ENCODE measurements around the gene FANK1.
A peak's percentile ranks its signal among the peaks of the same experiment; 100 is the strongest.

The FANK1 gene

DNA sequence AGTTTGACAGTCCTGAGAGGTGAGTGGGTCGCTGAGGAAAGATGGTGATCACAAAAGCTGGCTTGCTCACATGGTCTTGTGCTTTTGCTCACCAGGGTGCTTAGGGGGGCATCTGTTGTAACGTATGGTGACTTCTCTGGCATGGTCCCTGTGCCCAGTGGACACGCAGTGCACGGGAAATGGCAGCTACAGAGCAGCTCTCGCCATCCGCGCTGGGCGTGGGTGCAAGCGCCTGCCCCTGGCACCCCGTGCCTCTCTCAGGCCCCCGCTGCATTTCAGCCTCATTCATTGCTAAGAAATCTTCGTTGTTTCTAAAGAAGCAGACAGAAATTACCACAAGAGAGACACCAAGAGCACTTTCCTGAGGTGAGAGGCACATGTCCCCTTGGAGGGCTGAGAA, 101.2 kb downstream of the FANK1 start:
- no peak for DNase-seq
- no peaks in the 10 kb centered on the region for H3K4me1 ChIP-seq
- H3K27me3 ChIP-seq: no peaks in the 10 kb centered on the region
- no peak overlapping the region for H3K4me3 ChIP-seq (ENCODE audit: low read depth, low read length)
- no peaks in the 10 kb centered on the region for H3K36me3 ChIP-seq
- H3K9me3 ChIP-seq: no peaks in the 10 kb centered on the region
- TF ChIP-seq, protein P1, sequence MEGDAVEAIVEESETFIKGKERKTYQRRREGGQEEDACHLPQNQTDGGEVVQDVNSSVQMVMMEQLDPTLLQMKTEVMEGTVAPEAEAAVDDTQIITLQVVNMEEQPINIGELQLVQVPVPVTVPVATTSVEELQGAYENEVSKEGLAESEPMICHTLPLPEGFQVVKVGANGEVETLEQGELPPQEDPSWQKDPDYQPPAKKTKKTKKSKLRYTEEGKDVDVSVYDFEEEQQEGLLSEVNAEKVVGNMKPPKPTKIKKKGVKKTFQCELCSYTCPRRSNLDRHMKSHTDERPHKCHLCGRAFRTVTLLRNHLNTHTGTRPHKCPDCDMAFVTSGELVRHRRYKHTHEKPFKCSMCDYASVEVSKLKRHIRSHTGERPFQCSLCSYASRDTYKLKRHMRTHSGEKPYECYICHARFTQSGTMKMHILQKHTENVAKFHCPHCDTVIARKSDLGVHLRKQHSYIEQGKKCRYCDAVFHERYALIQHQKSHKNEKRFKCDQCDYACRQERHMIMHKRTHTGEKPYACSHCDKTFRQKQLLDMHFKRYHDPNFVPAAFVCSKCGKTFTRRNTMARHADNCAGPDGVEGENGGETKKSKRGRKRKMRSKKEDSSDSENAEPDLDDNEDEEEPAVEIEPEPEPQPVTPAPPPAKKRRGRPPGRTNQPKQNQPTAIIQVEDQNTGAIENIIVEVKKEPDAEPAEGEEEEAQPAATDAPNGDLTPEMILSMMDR (IDR thresholded peaks at IDR 0.05; ENCODE audit: low read depth, low read length): no peak

DNA sequence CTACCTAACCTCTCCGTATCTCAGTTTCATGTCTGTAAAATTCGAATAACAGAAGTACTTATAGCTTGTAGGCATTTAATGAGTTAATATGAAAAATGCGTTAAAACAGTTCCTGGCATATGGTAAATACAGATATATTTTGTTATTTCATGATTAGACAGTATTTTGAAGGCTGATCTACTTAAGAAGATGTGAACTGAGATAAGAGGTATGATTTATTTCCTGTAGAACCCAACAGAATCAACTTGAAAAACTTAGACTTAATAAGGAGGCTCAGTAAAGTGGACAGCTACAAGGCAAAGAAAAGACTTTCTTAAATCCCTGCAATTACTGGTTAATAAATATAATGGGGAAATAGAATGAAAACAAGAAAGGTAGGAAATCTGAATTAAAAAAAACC, 103.3 kb downstream of the FANK1 start:
- no peaks in the 10 kb centered on the region for H3K9me3 ChIP-seq
- TF ChIP-seq, protein P1 (IDR thresholded peaks at IDR 0.05; ENCODE audit: low read depth, low read length): no peak
- H3K36me3 ChIP-seq: no peaks in the 10 kb centered on the region
- H3K27me3 ChIP-seq: no peaks in the 10 kb centered on the region
- H3K4me3 ChIP-seq (ENCODE audit: low read depth, low read length): no peak overlapping the region
- DNase-seq: no peak
- H3K4me1 ChIP-seq: no peaks in the 10 kb centered on the region

DNA sequence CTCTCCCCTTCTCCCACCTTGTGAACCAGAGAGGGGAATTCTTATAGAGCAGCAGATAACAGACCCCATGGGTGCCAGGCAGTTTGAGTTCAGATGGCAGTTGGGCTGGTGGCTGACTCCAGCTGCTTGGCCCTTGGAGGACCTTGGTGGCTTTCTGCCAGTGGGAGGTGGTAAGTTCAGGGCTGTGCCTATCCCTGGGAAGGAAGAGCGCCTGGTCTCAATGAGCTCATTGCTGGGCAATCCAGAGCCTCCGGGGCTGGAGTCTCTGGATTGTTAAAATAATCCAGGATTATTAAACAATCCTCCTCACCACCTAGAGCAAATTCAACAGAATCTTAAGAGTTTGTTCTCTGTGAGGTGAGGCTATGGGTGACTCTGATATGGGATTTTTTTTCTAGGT, 105.2 kb downstream of the FANK1 start:
- no peak overlapping the region for H3K4me3 ChIP-seq (ENCODE audit: low read depth, low read length)
- H3K27me3 ChIP-seq: no peaks in the 10 kb centered on the region
- peak; percentile 28 for DNase-seq
- H3K4me1 ChIP-seq: no peaks in the 10 kb centered on the region
- TF ChIP-seq, protein P1 (IDR thresholded peaks at IDR 0.05; ENCODE audit: low read depth, low read length): no peak
- no peaks in the 10 kb centered on the region for H3K36me3 ChIP-seq
- H3K9me3 ChIP-seq: no peaks in the 10 kb centered on the region

DNA sequence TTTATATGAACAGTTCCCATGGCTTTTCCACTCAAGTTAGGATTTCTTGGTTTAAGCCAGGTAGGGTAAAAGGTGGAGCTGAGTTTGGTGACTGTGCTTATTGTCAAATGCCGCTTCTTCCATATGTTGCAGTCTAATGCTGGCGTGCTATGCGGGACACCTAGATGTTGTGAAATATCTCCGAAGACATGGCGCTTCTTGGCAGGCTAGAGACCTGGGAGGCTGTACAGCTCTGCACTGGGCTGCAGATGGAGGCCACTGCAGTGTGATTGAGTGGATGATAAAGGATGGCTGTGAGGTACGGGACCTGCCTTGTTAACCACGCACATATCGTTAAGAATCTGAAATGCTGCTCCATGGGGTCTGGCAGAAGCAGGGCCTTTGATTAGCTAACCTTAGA, 108.4 kb downstream of the FANK1 start:
- H3K9me3 ChIP-seq: no peaks in the 10 kb centered on the region
- H3K27me3 ChIP-seq: no peaks in the 10 kb centered on the region
- H3K4me1 ChIP-seq: no peaks in the 10 kb centered on the region
- no peak overlapping the region for H3K4me3 ChIP-seq (ENCODE audit: low read depth, low read length)
- DNase-seq: no peak
- no peaks in the 10 kb centered on the region for H3K36me3 ChIP-seq
- TF ChIP-seq, protein P1 (IDR thresholded peaks at IDR 0.05; ENCODE audit: low read depth, low read length): no peak

DNA sequence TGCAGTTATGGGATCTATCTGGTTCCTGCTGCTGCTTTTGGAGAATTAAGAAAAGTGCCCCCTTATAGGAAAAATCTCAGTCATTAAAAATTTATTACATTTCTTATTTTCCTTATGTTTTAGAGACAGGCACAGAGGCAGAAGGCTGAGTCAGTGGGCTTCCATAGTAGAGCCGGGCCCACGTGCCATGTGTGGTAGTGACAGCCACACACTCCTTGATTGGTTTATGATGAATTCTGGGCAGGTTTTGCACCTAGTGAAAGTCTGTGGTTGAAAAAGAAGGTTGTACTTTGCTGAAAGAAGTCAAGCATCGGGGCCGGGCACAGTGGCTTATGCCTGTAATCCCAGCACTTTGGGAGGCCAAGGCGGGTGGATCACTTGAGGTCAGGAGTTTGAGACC, 109.9 kb downstream of the FANK1 start:
- Histone ChIP-seq H3K4me1 (no peaks in the 10 kb centered on the region), H3K4me3 (ENCODE audit: low read depth, low read length) (no peak overlapping the region), H3K9me3 (no peaks in the 10 kb centered on the region), H3K36me3 (no peaks in the 10 kb centered on the region), H3K27me3 (no peaks in the 10 kb centered on the region)
- TF ChIP-seq, protein P1 (IDR thresholded peaks at IDR 0.05; ENCODE audit: low read depth, low read length): no peak
- DNase-seq: no peak

DNA sequence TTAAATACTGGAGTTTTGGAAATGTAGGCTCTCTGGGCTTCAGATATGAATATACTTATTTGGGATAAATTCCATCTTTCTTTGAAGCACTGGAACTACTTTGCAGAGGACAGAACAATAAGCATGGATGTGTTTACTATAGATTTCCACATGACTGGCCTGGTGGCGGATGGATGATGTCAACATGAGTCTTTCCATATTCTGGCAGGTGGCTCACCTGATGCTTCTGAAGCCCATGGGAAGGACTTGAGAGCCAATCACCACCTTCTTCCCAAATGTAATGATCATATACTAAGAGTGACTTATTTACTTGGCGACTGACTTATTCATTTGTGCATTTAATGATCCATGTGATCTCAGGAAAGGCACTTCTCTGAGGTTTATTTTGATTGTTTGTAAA, 110.5 kb downstream of the FANK1 start:
- no peak overlapping the region for H3K4me3 ChIP-seq (ENCODE audit: low read depth, low read length)
- TF ChIP-seq, protein P1 (IDR thresholded peaks at IDR 0.05; ENCODE audit: low read depth, low read length): no peak
- H3K9me3 ChIP-seq: no peaks in the 10 kb centered on the region
- DNase-seq: no peak
- no peaks in the 10 kb centered on the region for H3K36me3 ChIP-seq
- no peaks in the 10 kb centered on the region for H3K4me1 ChIP-seq
- no peaks in the 10 kb centered on the region for H3K27me3 ChIP-seq
